B cell (primary cell): ENCODE measurements around the gene TEKT4. TPM values are rescaled to one million over a fixed set of nuclear protein-coding genes. Genes with fewer than 3 reads are reported as not detected.

Source experiments
- ATAC-seq: fragments of 200-7000 bp; cut with Tn5 transposase; one replicate; pipeline ENCODE4 v1.10.0; 2021; ENCODE audit warnings: low read depth, mild to moderate bottlenecking, moderate number of reproducible peaks, moderate library complexity
- CTCF ChIA-PET: fragments of 350-600 bp; sonication (Branson Sonifier 250); formaldehyde crosslinking; loops from one replicate; lab custom pipeline; 2021; ENCODE audit warnings: antibody characterized with exemption, inconsistent platforms; lab: Charles Lee
- POLR2A ChIA-PET: fragments of 350-600 bp; sonication (Branson Sonifier 250); formaldehyde crosslinking; loops from one replicate; lab custom pipeline; 2021; ENCODE audit warnings: antibody characterized with exemption; lab: Charles Lee
- DNase-seq: peaks from one replicate; pipeline ENCODE4 v3.0.0; 2013
- H2AFZ ChIP-seq: 2 replicates; pipeline ENCODE4 v1.6.1; 2012; ENCODE audit warnings: mild to moderate bottlenecking, low read depth, low read length; ENCODE audit not compliant: insufficient read depth, poor library complexity, severe bottlenecking
- H3K27ac ChIP-seq, 2 donors: 1 replicate in 1 of 2; 2 replicates in 1 of 2; pipeline ENCODE4 v1.5.1; 2012 to 2013; ENCODE audit warnings: low read length in 2 of 2, mild to moderate bottlenecking in 2 of 2, moderate library complexity in 1 of 2
- H3K27me3 ChIP-seq, 4 experiments: fragments of 200-600 bp in 1 of 4; sonication (generic) in 1 of 4; replicated peaks in 1 of 4; 1 replicate in 2 of 4; 2 replicates in 2 of 4; pipeline versions ENCODE4 v1.6.1 to v1.7.0; 2013 to 2016; ENCODE audit warnings: low read length in 3 of 4, mild to moderate bottlenecking in 2 of 4, mixed read lengths in 1 of 4, moderate library complexity in 1 of 4; ENCODE audit not compliant: insufficient read depth in 4 of 4, control insufficient read depth in 3 of 4; ENCODE audit errors: control extremely low read depth in 1 of 4
- H3K36me3 ChIP-seq, 2 experiments: replicated peaks in 1 of 2; 1 replicate in 1 of 2; 2 replicates in 1 of 2; pipeline versions ENCODE4 v1.6.1 to v1.7.1; 2013; ENCODE audit warnings: low read length in 1 of 2; ENCODE audit not compliant: insufficient read depth in 2 of 2, control insufficient read depth in 1 of 2; ENCODE audit errors: control extremely low read depth in 1 of 2, extremely low read depth in 1 of 2
- H3K4me1 ChIP-seq, 2 donors: fragments of 200-600 bp in 1 of 2; sonication (generic) in 1 of 2; 1 replicate in 1 of 2; 2 replicates in 1 of 2; pipeline versions ENCODE4 v1.5.1 to v1.6.1; 2013 to 2017; ENCODE audit warnings: low read length in 2 of 2; ENCODE audit not compliant: control insufficient read depth in 2 of 2, insufficient read depth in 2 of 2
- H3K4me2 ChIP-seq: replicated peaks from 2 replicates; pipeline ENCODE3; 2012; ENCODE audit warnings: mild to moderate bottlenecking, low read depth, low read length; ENCODE audit not compliant: poor library complexity, severe bottlenecking
- H3K4me3 ChIP-seq, 5 experiments: fragments of 200-600 bp in 1 of 5; sonication (generic) in 1 of 5; 1 replicate in 3 of 5; 2 replicates in 2 of 5; pipeline versions ENCODE4 v1.5.1 to v1.7.0; 2011 to 2016; ENCODE audit warnings: low read length in 4 of 5, mild to moderate bottlenecking in 4 of 5, low read depth in 2 of 5, control low read depth in 1 of 5, moderate library complexity in 1 of 5; ENCODE audit not compliant: insufficient read depth in 1 of 5; ENCODE audit errors: control extremely low read depth in 1 of 5, extremely low read depth in 1 of 5
- H3K79me2 ChIP-seq: fragments of 200-600 bp; sonication (generic); one replicate; pipeline ENCODE4 v1.6.0; 2016; ENCODE audit warnings: low read length; ENCODE audit not compliant: control insufficient read depth, insufficient read depth
- H3K9ac ChIP-seq: fragments of 200-600 bp; sonication (generic); 2 replicates; pipeline ENCODE4 v1.6.1; 2017; ENCODE audit warnings: mild to moderate bottlenecking, low read length, moderate library complexity
- H3K9me3 ChIP-seq, 3 donors: one replicate each; pipeline versions ENCODE4 v1.6.1 to v1.7.1; 2013; ENCODE audit warnings: low read length in 2 of 3; ENCODE audit not compliant: control insufficient read depth in 2 of 3, insufficient read depth in 1 of 3; ENCODE audit errors: control extremely low read depth in 1 of 3
- H4K20me1 ChIP-seq: 2 replicates; pipeline ENCODE4 v1.6.0; 2012; ENCODE audit warnings: mild to moderate bottlenecking, low read length; ENCODE audit not compliant: insufficient read depth, control insufficient read depth, poor library complexity, severe bottlenecking
- H3K27ac Mint-ChIP-seq: one replicate; pipeline ENCODE4 v1.8.0; 2021; ENCODE audit warnings: mixed read lengths
- H3K27me3 Mint-ChIP-seq: one replicate; pipeline ENCODE4 v1.8.0; 2021; ENCODE audit warnings: mixed read lengths
- H3K4me1 Mint-ChIP-seq: one replicate; pipeline ENCODE4 v1.8.0; 2021; ENCODE audit warnings: mixed read lengths
- H3K4me3 Mint-ChIP-seq: one replicate; pipeline ENCODE4 v1.8.0; 2021; ENCODE audit warnings: mixed read lengths
- H3K9me3 Mint-ChIP-seq: one replicate; pipeline ENCODE4 v1.8.0; 2022; ENCODE audit warnings: mixed read lengths; ENCODE audit not compliant: insufficient read depth
- EZH2 ChIP-seq: IDR thresholded peaks from 2 replicates; pipeline ENCODE4 v1.6.1; 2012; ENCODE audit warnings: borderline replicate concordance, low read depth, mild to moderate bottlenecking, moderate library complexity, low read length; ENCODE audit not compliant: insufficient read depth, poor library complexity, severe bottlenecking
- WGBS: methylation state at CpG from one replicate; pipeline ENCODE4 v1.1.5; 2013; ENCODE audit warnings: missing lambda C conversion rate; ENCODE audit not compliant: insufficient coverage; 5-methylcytosine and 5-hydroxymethylcytosine counted together
- intact Hi-C: fragments of 100-400 bp; cut with micrococcal nuclease; formaldehyde crosslinking; loops from one replicate; pipeline ENCODE4 v1.10.0; 2022
- polyA plus RNA-seq: library from polyadenylated mRNA; depleted of rRNA; stranded (reverse); fragments of >200 nt; gene quantifications from 2 replicates; pipeline ENCODE4 v1.2.3, GENCODE V29; 2012
- total RNA-seq, 2 donors: library from RNA; stranded (reverse); fragments of 120-200 nt in 1 of 2; gene quantifications; 1 replicate in 1 of 2; 2 replicates in 1 of 2; pipeline versions ENCODE4 v1.2.3 to v1.2.4, GENCODE V29; 2013 to 2022
- TF ChIP-seq, protein P1 (sequence below): fragments of 200-600 bp; IDR thresholded peaks from one replicate; pipeline ENCODE4 v1.8.0; 2022; ENCODE audit warnings: antibody characterized with exemption, mild to moderate bottlenecking

Gene TEKT4
- total and polyA plus RNA-seq, 2 donors (not counting 1 experiment from before 2014, with no cell fraction given), result not detected

DNA sequence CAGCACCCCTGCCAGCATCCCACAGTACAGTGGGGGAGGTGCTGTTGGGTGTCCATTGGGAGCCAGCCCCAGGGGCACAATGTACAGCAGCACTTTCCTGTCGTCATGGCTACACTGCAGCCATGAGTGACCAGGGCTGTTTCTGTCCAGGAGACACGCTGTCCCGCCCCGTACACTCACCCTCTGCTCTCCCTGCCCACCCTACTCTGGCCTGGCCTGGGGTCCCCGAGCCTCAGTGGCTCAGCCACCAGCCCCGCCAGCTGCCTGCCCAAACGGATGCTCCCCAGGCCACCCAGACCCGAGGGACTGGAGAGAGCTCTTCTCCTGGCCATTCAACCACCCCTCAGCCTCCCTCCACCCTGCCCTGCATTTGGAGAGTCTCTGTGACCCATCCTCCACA lies 9.3 kb downstream of the TEKT4 start:
- Histone ChIP-seq H4K20me1 (no peaks in the 10 kb centered on the region), H3K4me3 (no peak overlapping the region), H3K27me3 (no peaks in the 10 kb centered on the region), H3K9me3 (peaks cover 0 to 11% (median 0%) of the 10 kb centered on the region in 3 donors), H3K9ac (no peak overlapping the region), H3K36me3 (no peaks in the 10 kb centered on the region), H3K4me2 (no peak overlapping the region), H3K79me2 (no peaks in the 10 kb centered on the region), H2AFZ (no peak overlapping the region), H3K4me1 (no peaks in the 10 kb centered on the region), H3K27ac (no peak overlapping the region)
- intact Hi-C loops, result no loop called here
- Mint-ChIP-seq H3K27me3 (no peaks in the 10 kb centered on the region), H3K4me3 (no peak overlapping the region), H3K9me3 (no peaks in the 10 kb centered on the region), H3K4me1 (no peaks in the 10 kb centered on the region), H3K27ac (no peak overlapping the region)
- ATAC-seq, result no peak
- POLR2A ChIA-PET, result no interaction called here
- WGBS, result 85% methylated on average over 8 of the region's 8 CpGs
- no peak for DNase-seq
- CTCF ChIA-PET, result no interaction called here
- TF ChIP-seq, protein P1, sequence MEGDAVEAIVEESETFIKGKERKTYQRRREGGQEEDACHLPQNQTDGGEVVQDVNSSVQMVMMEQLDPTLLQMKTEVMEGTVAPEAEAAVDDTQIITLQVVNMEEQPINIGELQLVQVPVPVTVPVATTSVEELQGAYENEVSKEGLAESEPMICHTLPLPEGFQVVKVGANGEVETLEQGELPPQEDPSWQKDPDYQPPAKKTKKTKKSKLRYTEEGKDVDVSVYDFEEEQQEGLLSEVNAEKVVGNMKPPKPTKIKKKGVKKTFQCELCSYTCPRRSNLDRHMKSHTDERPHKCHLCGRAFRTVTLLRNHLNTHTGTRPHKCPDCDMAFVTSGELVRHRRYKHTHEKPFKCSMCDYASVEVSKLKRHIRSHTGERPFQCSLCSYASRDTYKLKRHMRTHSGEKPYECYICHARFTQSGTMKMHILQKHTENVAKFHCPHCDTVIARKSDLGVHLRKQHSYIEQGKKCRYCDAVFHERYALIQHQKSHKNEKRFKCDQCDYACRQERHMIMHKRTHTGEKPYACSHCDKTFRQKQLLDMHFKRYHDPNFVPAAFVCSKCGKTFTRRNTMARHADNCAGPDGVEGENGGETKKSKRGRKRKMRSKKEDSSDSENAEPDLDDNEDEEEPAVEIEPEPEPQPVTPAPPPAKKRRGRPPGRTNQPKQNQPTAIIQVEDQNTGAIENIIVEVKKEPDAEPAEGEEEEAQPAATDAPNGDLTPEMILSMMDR, result no peak
- TF ChIP-seq EZH2, result no peak

DNA sequence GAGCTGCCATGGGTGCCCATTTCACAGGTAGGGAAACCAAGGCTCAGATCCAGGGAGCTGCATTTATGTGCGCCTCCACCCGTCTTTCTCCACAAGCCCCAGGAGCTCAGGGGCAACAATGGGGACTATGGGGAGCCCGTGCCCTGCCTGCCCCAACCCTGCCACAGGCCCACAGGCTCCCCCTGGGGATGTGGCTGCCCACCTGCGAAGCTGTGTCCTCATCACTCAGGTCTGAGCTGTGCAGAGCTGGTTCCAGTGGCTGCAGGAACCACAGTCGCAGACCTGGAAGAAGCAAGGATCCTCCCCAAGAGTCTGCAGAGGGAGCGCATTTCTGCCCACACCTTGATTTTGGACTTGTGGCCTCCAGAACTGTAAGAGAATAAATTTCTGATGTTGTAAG lies 9.8 kb downstream of the TEKT4 start:
- WGBS, result 84% methylated on average over 5 of the region's 6 CpGs
- POLR2A ChIA-PET, result no interaction called here
- TF ChIP-seq, protein P1, result no peak
- TF ChIP-seq EZH2, result no peak
- H3K27me3 ChIP-seq, result no peaks in the 10 kb centered on the region
- no peak for ATAC-seq
- H3K36me3 ChIP-seq, result no peaks in the 10 kb centered on the region
- no peak for DNase-seq
- no peak overlapping the region for H3K4me3 ChIP-seq
- Mint-ChIP-seq H3K27me3 (no peaks in the 10 kb centered on the region), H3K27ac (no peak overlapping the region), H3K4me3 (no peak overlapping the region), H3K4me1 (no peaks in the 10 kb centered on the region), H3K9me3 (no peaks in the 10 kb centered on the region)
- no peak overlapping the region for H3K9ac ChIP-seq
- CTCF ChIA-PET, result no interaction called here
- H4K20me1 ChIP-seq, result no peaks in the 10 kb centered on the region
- H2AFZ ChIP-seq, result no peak overlapping the region
- H3K79me2 ChIP-seq, result no peaks in the 10 kb centered on the region
- H3K4me1 ChIP-seq, result no peaks in the 10 kb centered on the region
- H3K27ac ChIP-seq, result no peak overlapping the region
- peaks cover 0 to 7% (median 0%) of the 10 kb centered on the region in 3 donors for H3K9me3 ChIP-seq
- intact Hi-C loops, result no loop called here
- H3K4me2 ChIP-seq, result no peak overlapping the region
